ENCODE results near the gene ARF6. TPM values are rescaled to one million over a fixed set of nuclear protein-coding genes. Genes with fewer than 3 reads are reported as not detected.
A peak's percentile ranks its signal among the peaks of the same experiment; 100 is the strongest.

Gene ARF6
- total RNA-seq, 1 experiment from 2014 or later, result 49.2 TPM

- H3K9me3 Mint-ChIP-seq, result no peaks in the 10 kb centered on the region; a peak in 1 of 5 replicates
- H3K27me3 ChIP-seq (ENCODE audit: insufficient read depth, low read length), result no peaks in the 10 kb centered on the region
These were observed 24.8 kb upstream of the ARF6 start for GRCh38 chr14:49867831-49868719.

More at GRCh38 chr14:49867831-49868719, 24.8 kb upstream of the ARF6 start:
- H3K36me3 Mint-ChIP-seq (ENCODE audit: insufficient read depth in 1 of 3, low read depth in 3 of 3), result no peaks in the 10 kb centered on the region
- Histone ChIP-seq H2BK5ac (ENCODE audit: insufficient read length, low read length) (no peak overlapping the region), H3K79me1 (ENCODE audit: insufficient read depth, low read depth, low read length, poor library complexity, severe bottlenecking) (no peaks in the 10 kb centered on the region), H2BK15ac (ENCODE audit: low read depth, low read length) (no peak overlapping the region), H4K8ac (replicated peaks; ENCODE audit: insufficient read length, low read depth, low read length) (no peak overlapping the region), H3K4me1 (ENCODE audit: insufficient read depth, low read length) (no peaks in the 10 kb centered on the region; the same call in 1 of the 2 replicates), H2AK5ac (ENCODE audit: insufficient read length, low read length) (no peak overlapping the region), H2BK20ac (ENCODE audit: low read depth, low read length, poor library complexity, severe bottlenecking) (no peak overlapping the region), H3K56ac (ENCODE audit: insufficient read length, low read depth, low read length) (no peak overlapping the region), H3K4me2 (ENCODE audit: insufficient read depth, insufficient read length, low read length) (peak overlapping the region; percentile 65), H3K23ac (ENCODE audit: insufficient read length, low read depth, low read length) (no peak overlapping the region), H2BK120ac (ENCODE audit: low read depth, low read length, poor library complexity, severe bottlenecking) (no peak overlapping the region), H2AFZ (ENCODE audit: low read length) (peak overlapping the region; percentile 3), H3K18ac (ENCODE audit: insufficient read length, low read depth, low read length) (peak overlapping the region; percentile 59), H4K20me1 (ENCODE audit: control insufficient read depth, insufficient read depth, insufficient read length) (no peaks in the 10 kb centered on the region), H3K27ac (ENCODE audit: insufficient read length, low read depth, low read length) (no peak overlapping the region), H4K91ac (ENCODE audit: insufficient read length, low read depth, low read length) (no peak overlapping the region), H3K4ac (ENCODE audit: low read depth, low read length) (no peak overlapping the region), H3K79me2 (ENCODE audit: insufficient read depth, low read length) (no peaks in the 10 kb centered on the region), H4K5ac (ENCODE audit: insufficient read length, low read depth, low read length) (no peak overlapping the region), H3K14ac (ENCODE audit: insufficient read depth, low read length) (peak overlapping the region; percentile 16; the same call in 1 of the 2 replicates), H2BK12ac (ENCODE audit: insufficient read length, low read depth, low read length) (no peak overlapping the region), H3K9ac (ENCODE audit: extremely low read depth, insufficient read length, low read length) (peak overlapping the region; percentile 49), H3K9me3 (ENCODE audit: control insufficient read depth, low read depth, low read length) (no peaks in the 10 kb centered on the region), H3K23me2 (ENCODE audit: insufficient read length, low read depth, low read length, poor library complexity, severe bottlenecking) (peaks cover 3% of the 10 kb centered on the region), H3T11ph (ENCODE audit: low read length) (no peak overlapping the region)
- no CpG with 5 or more reads among the region's 57 CpGs for WGBS (ENCODE audit: extremely low coverage, insufficient read length, low lambda C conversion rate)
- H3K27ac Mint-ChIP-seq, result peak overlapping the region; percentile 92 to 98 (median 97); a peak in 6 of 7 replicates
- H3K27me3 Mint-ChIP-seq (ENCODE audit: low read depth), result no peaks in the 10 kb centered on the region; the same call in 1 of the 2 replicates
- peaks cover 6 to 11% of the 10 kb centered on the region in 2 experiments for H3K4me1 Mint-ChIP-seq
- peak overlapping the region; percentile 89 to 93 for H3K4me3 Mint-ChIP-seq
- peak; percentile 97 for DNase-seq
- TF ChIP-seq, protein P1, sequence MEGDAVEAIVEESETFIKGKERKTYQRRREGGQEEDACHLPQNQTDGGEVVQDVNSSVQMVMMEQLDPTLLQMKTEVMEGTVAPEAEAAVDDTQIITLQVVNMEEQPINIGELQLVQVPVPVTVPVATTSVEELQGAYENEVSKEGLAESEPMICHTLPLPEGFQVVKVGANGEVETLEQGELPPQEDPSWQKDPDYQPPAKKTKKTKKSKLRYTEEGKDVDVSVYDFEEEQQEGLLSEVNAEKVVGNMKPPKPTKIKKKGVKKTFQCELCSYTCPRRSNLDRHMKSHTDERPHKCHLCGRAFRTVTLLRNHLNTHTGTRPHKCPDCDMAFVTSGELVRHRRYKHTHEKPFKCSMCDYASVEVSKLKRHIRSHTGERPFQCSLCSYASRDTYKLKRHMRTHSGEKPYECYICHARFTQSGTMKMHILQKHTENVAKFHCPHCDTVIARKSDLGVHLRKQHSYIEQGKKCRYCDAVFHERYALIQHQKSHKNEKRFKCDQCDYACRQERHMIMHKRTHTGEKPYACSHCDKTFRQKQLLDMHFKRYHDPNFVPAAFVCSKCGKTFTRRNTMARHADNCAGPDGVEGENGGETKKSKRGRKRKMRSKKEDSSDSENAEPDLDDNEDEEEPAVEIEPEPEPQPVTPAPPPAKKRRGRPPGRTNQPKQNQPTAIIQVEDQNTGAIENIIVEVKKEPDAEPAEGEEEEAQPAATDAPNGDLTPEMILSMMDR (conservative IDR thresholded peaks at IDR 0.05), result no peak
